ENCODE measurements around the gene SMCO4.
"Not testable (repeated sequence)": the region's sequence is repeated elsewhere in the genome, so short reads cannot be mapped to it uniquely, and the experiment has no call there.

SMCO4 gene

GRCh38 chr11:93476796-93477195 is 66.4 kb downstream of the SMCO4 start:
- DNase-seq (ENCODE audit: low spot score) = no peak

DNA sequence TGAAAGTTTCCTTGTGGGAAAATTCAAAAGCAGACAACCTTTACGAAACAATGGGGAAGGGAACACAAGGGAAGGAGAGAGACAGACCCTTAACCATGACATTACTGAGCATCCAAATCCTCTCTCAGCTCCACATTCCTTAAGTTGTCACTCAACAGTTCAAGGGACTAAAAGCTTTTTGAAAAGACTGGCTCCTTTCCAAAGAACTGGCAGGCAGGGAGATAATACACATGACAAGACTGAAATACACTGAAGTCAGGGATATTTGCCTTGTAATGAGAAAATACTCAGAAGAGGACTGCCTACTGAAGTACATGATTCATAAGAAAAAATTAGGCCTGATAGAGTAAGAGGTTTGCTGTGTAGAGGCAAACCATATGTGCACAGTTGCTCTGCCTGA is 69.1 kb downstream of the SMCO4 start:
- DNase-seq (ENCODE audit: low spot score) = no peak

GRCh38 chr11:93468290-93468689 is 74.9 kb downstream of the SMCO4 start:
- DNase-seq (ENCODE audit: low spot score) = no peak

GRCh38 chr11:93467054-93467453 is 76.1 kb downstream of the SMCO4 start:
- no peak for DNase-seq (ENCODE audit: low spot score)

- DNase-seq (ENCODE audit: low spot score) = no peak
Observed at GRCh38 chr11:93464927-93465540, 78.2 kb downstream of the SMCO4 start.

GRCh38 chr11:93463666-93464065 is 79.5 kb downstream of the SMCO4 start:
- DNase-seq (ENCODE audit: low spot score) = not testable (repeated sequence)

GRCh38 chr11:93458286-93458685 is 84.9 kb downstream of the SMCO4 start:
- no peak for DNase-seq (ENCODE audit: low spot score)

DNA sequence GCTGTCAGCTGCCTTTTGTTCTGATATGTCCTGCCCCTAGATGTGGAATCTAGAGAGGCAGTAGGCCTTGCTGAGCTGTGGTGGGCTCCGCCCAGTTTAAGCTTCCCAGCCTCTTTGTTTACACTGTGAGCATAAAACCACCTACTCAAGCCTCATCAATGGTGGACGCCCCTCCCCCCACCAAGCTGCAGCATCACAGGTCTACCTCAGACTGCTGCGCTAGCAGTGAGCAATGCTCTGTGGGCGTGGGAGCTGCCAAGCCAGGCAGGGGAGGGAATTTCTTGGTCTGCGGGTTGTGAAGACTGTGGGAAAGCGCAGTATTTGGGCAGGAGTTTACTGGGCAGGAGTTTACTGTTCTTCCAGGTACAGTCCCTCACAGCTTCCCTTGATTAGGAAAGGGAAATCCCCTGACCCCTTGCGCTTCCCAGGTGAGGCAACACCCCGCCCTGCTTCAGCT is 98.5 kb downstream of the SMCO4 start:
- DNase-seq (ENCODE audit: low spot score) = no peak

DNA sequence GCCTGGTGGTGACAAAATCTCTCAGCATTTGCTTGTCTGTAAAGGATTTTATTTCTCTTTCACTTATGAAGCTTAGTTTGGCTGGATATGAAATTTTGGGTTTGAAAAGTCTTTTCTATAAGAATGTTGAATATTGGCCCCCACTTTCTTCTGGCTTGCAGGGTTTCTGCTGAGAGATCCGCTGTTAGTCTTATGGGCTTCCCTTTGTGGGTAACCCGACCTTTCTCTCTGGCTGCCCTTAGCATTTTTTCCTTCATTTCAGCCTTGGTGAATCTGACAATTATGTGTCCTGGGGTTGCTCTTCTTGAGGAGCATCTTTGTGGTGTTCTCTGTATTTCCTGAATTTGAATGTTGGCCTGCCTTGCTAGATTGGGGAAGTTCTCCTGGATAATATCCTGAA is 100.0 kb downstream of the SMCO4 start:
- DNase-seq (ENCODE audit: low spot score) = not testable (repeated sequence)

DNA sequence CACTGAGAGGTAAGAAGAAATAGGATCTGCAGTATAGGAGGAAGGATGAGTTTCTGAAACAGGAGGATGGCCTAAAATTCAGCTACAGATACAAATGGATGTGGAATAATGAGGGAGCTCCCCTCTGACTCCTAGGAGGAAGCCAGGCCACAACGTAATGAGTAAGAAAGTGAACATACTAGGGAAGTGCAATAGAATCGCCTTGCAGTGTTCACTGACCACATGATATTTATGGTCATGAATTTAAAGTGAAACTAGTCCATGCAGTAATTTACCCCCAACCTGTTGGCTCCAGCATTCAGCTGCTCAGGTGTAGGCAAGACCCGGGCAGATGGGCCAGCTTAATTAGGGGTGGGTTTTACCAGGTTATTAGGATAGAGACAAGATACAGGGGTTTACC is 110.9 kb downstream of the SMCO4 start:
- DNase-seq (ENCODE audit: low spot score) = no peak
